SU-DHL-6 (cell line): ENCODE data around the gene RINL.

Experiments
- H2AFZ ChIP-seq: fragments of 200-600 bp; sonication (generic); 2 replicates; pipeline ENCODE4 v1.6.1; 2014; ENCODE audit warnings: low read depth, mild to moderate bottlenecking, moderate library complexity, mixed read lengths, antibody characterized with exemption, low read length; ENCODE audit not compliant: severe bottlenecking
- H3F3A ChIP-seq: fragments of 200-600 bp; shearing (Covaris generic); 2 replicates; pipeline ENCODE4 v1.6.0; 2016; ENCODE audit warnings: antibody characterized with exemption, mild to moderate bottlenecking; ENCODE audit not compliant: insufficient read depth
- H3K27ac ChIP-seq: fragments of 200-600 bp; sonication (generic); 2 replicates; pipeline ENCODE4 v1.5.1; 2016; ENCODE audit warnings: low read depth, mild to moderate bottlenecking, low read length, moderate library complexity, mixed read lengths
- H3K27me3 ChIP-seq: fragments of 200-600 bp; sonication (generic), shearing (Covaris generic); 2 replicates; pipeline ENCODE4 v1.6.0; 2014; ENCODE audit warnings: mild to moderate bottlenecking, low read length
- H3K36me3 ChIP-seq: fragments of 200-600 bp; sonication (generic); 2 replicates; pipeline ENCODE4 v1.6.1; 2014; ENCODE audit warnings: mild to moderate bottlenecking, low read length, mixed read lengths
- H3K4me2 ChIP-seq: fragments of 300-600, 200-600 bp; shearing (Covaris generic), sonication (generic); 2 replicates; pipeline ENCODE4 v1.6.0; 2014; ENCODE audit warnings: low read length, low read depth, mild to moderate bottlenecking; ENCODE audit not compliant: poor library complexity, severe bottlenecking
- H3K4me3 ChIP-seq: fragments of 200-600 bp; sonication (generic); 2 replicates; pipeline ENCODE4 v1.5.1; 2014; ENCODE audit warnings: antibody characterized with exemption, low read length, mild to moderate bottlenecking, mixed read lengths; ENCODE audit not compliant: insufficient read depth, poor library complexity, severe bottlenecking
- H3K79me2 ChIP-seq: fragments of 200-600 bp; sonication (generic); 2 replicates; pipeline ENCODE4 v1.6.1; 2014; ENCODE audit warnings: mild to moderate bottlenecking, low read length, moderate library complexity; ENCODE audit not compliant: insufficient read depth
- H3K9ac ChIP-seq: fragments of 200-600 bp; sonication (generic); 2 replicates; pipeline ENCODE4 v1.7.0; 2014; ENCODE audit warnings: mild to moderate bottlenecking, low read length
- H3K9me2 ChIP-seq: fragments of 200-600 bp; sonication (generic); replicated peaks from 2 replicates; pipeline ENCODE4 v1.6.1; 2014; ENCODE audit warnings: low read length; ENCODE audit not compliant: insufficient read depth
- H3K9me3 ChIP-seq: fragments of 200-600 bp; sonication (generic); 2 replicates; pipeline ENCODE4 v1.6.1; 2014; ENCODE audit warnings: low read length, mixed read lengths; ENCODE audit not compliant: insufficient read depth
- H4K20me1 ChIP-seq: fragments of 200-600 bp; sonication (generic); 2 replicates; pipeline ENCODE4 v1.6.1; 2014; ENCODE audit warnings: low read depth, mild to moderate bottlenecking, antibody characterized with exemption, low read length, moderate library complexity, mixed read lengths
- EZH2phosphoT487 ChIP-seq: fragments of 200-600 bp; sonication (generic), shearing (Covaris generic); conservative IDR thresholded peaks from 2 replicates; pipeline ENCODE4 v1.6.1; 2018; ENCODE audit warnings: mild to moderate bottlenecking, antibody characterized with exemption, low read length, moderate library complexity, mixed read lengths
- TF ChIP-seq, protein P1 (sequence below): fragments of 200-600 bp; sonication (generic); IDR thresholded peaks from one replicate; pipeline ENCODE4 v1.5.1; 2017; ENCODE audit warnings: antibody characterized with exemption, mild to moderate bottlenecking, low read length, moderate library complexity; ENCODE audit not compliant: insufficient read depth, poor library complexity, severe bottlenecking

Gene RINL

DNA sequence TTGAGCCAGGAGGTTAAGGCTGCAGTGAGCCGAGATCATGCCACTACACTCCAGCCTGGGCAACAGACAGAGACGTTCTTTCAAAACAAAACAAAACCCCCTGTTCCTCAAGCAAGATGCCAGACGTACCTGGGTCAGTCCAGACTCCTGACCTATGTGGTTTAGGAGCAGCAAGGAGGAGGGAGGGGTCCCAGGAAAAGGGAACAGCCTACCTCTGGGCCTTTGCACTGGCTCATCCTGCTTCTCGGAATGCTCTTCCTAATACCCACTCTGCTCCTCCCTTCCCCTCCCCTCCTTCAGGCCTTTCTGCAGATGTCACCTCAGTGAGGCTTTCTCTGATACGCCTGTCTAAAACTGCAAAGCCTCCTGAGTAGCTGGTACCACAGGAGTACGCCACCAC, 9.5 kb downstream of the RINL start:
- H3K9me2 ChIP-seq: no peaks in the 10 kb centered on the region
- no peaks in the 10 kb centered on the region for H4K20me1 ChIP-seq
- H3K9ac ChIP-seq: peak overlapping the region; percentile 71
- no peaks in the 10 kb centered on the region for H3K9me3 ChIP-seq
- no peak for TF ChIP-seq EZH2phosphoT487
- TF ChIP-seq, protein P1, sequence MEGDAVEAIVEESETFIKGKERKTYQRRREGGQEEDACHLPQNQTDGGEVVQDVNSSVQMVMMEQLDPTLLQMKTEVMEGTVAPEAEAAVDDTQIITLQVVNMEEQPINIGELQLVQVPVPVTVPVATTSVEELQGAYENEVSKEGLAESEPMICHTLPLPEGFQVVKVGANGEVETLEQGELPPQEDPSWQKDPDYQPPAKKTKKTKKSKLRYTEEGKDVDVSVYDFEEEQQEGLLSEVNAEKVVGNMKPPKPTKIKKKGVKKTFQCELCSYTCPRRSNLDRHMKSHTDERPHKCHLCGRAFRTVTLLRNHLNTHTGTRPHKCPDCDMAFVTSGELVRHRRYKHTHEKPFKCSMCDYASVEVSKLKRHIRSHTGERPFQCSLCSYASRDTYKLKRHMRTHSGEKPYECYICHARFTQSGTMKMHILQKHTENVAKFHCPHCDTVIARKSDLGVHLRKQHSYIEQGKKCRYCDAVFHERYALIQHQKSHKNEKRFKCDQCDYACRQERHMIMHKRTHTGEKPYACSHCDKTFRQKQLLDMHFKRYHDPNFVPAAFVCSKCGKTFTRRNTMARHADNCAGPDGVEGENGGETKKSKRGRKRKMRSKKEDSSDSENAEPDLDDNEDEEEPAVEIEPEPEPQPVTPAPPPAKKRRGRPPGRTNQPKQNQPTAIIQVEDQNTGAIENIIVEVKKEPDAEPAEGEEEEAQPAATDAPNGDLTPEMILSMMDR: no peak
- peak overlapping the region; percentile 74 for H3K4me2 ChIP-seq
- H3F3A ChIP-seq: peaks cover 52% of the 10 kb centered on the region
- peak overlapping the region; percentile 51 for H3K4me3 ChIP-seq
- no peaks in the 10 kb centered on the region for H3K36me3 ChIP-seq
- no peaks in the 10 kb centered on the region for H3K27me3 ChIP-seq
- H2AFZ ChIP-seq: no peak overlapping the region
- H3K27ac ChIP-seq: peak overlapping the region; percentile 82
- H3K79me2 ChIP-seq: peaks cover 5% of the 10 kb centered on the region; the same call in 1 of the 2 replicates

DNA sequence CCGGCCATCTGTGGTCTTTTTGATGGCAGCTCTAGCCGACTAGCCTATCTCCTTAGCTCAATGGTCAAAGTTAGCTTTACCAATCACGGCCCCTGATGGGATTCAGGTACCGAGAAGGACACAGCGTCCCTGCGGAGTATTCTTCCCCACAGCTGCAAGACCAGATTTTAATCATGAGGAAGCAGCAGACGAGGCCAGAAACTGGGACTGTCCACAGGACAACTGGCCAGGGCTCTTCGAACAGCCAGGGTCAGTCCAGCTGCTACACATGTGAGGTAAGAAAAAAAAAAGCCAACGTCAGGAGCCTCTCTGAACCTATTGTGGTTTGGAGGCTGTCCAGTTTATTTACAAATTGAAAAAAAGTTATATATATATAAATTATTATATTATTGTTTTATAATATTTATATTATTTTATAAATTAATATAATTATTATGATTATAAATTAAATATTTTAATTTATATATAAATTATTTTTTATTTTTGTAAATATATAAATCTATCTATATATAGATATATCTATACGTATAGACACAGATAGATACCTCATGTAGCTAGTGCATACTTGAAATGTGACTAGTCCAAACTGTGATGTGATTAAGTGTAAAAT, 10.8 kb downstream of the RINL start:
- H3K4me3 ChIP-seq: no peak overlapping the region

DNA sequence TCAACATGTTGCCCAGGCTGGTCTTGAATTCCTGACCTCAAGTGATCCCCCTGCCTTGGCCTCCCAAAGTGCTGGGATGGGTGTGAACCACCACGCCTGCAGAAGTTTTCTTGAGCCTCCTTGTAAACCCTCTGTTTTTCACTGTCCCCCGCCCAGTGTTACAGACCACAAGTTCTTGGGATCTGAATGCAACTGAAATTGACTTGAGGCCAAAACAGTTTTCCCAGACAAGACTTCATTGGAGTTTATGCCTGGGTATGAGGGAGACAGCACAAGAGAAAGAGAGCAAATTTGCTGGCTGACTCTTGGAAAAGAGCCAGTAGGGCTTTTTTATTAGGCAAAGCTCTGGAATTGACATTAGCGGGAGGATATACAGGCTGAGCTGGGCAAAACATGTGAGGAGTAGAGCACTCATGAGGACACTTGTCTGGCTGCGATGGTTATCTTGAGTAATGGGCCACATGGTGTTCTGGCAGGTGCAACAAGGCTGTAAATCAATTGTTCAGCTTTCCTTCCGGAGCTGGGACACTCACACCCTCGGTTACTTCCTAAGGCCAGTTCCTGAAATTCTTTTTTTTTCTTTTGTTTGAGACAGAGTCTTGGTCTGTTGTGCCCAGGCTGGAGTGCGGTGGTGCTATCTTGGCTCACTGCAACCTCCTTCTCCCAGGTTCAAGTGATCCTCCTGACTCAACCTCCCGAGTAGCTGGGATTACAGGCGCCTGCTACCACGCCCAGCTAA, 15.6 kb downstream of the RINL start:
- no peaks in the 10 kb centered on the region for H3K36me3 ChIP-seq
- H3K9me2 ChIP-seq: no peaks in the 10 kb centered on the region
- H3K27me3 ChIP-seq: no peaks in the 10 kb centered on the region
- H3K9me3 ChIP-seq: no peaks in the 10 kb centered on the region
- no peak overlapping the region for H2AFZ ChIP-seq
- peaks cover 53% of the 10 kb centered on the region for H3F3A ChIP-seq
- no peak overlapping the region for H3K9ac ChIP-seq
- no peaks in the 10 kb centered on the region for H3K79me2 ChIP-seq
- TF ChIP-seq, protein P1: no peak
- no peak for TF ChIP-seq EZH2phosphoT487
- no peaks in the 10 kb centered on the region for H4K20me1 ChIP-seq
- no peak overlapping the region for H3K4me2 ChIP-seq
- no peak overlapping the region for H3K4me3 ChIP-seq
- H3K27ac ChIP-seq: peak overlapping the region; percentile 49

More for the DNA sequence above, 10.8 kb downstream of the RINL start:
- Histone ChIP-seq H3K27me3 (no peaks in the 10 kb centered on the region), H3K27ac (no peak overlapping the region), H3K79me2 (peaks cover 5% of the 10 kb centered on the region; the same call in 1 of the 2 replicates), H2AFZ (no peak overlapping the region), H3K9me3 (no peaks in the 10 kb centered on the region), H3K9me2 (no peaks in the 10 kb centered on the region), H3K36me3 (no peaks in the 10 kb centered on the region), H3K9ac (no peak overlapping the region), H3K4me2 (no peak overlapping the region), H4K20me1 (no peaks in the 10 kb centered on the region), H3F3A (peaks cover 57% of the 10 kb centered on the region)
- TF ChIP-seq EZH2phosphoT487: no peak
- TF ChIP-seq, protein P1: no peak
